SIG-M5 (cell line): Measurements from ENCODE around the gene BDP1.
"Not testable (repeated sequence)": the region's sequence is repeated elsewhere in the genome, so short reads cannot be mapped to it uniquely, and the experiment has no call there.

Experiments
- DNase-seq: peaks from one replicate; lab custom pipeline; 2025; lab: John Stamatoyannopoulos, UW

BDP1 gene

DNA sequence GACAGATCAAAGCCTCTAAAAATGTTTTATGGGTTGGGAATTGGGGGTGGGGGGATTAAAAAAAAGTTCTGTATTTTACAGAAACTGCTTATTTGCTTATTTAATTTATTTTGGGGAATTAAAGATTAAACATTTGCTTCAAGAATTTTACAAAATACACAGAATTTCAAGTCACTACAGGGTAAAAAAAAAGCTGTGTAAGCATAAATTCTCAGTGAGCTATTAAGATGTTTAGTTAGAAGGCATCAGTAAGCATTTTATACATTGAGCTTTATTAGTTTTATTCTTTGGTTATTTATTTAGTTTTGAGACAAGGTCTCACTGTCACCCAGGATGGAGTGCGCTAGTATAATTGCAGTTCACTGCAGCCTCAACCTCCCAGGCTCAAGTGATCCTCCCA is 5.2 kb downstream of the BDP1 start:
- DNase-seq: no peak

DNA sequence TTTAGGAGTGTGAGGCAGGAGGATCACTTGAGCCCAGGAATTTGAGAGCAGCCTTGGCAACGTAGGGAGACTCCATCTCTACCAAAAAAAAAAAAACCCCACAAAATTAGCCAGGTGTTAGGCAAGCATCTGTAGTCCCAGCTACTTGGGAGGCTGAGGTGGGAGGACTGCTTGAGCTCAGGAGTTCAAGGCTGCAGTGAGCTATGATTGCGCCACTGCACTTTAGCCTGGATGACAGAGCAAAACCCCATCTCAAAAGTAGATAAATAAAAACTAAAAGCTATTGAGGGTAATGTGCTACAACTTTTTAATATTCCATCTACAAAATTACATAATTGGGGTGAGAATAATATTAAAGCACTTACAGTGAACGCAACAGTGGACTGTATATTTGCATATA is 5.9 kb downstream of the BDP1 start:
- DNase-seq: no peak

DNA sequence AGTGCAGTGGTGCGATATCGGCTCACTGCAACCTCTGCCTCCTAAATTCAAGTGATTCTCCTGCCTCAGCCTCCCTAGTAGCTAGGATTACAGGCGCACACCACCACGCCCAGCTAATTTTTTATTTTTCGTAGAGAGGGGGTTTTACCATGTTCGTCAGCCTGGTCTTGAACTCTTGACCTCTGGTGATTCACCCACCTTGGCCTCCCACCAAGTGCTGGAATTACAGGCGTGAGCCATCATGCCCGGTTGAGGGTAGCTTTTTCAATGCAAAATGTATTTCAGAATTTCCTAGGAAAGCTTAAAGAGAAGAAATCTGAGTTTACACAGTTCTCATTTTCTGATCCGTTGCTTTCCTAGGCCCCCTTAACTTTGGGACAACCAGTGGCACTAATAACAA is 15.7 kb downstream of the BDP1 start:
- DNase-seq: no peak

DNA sequence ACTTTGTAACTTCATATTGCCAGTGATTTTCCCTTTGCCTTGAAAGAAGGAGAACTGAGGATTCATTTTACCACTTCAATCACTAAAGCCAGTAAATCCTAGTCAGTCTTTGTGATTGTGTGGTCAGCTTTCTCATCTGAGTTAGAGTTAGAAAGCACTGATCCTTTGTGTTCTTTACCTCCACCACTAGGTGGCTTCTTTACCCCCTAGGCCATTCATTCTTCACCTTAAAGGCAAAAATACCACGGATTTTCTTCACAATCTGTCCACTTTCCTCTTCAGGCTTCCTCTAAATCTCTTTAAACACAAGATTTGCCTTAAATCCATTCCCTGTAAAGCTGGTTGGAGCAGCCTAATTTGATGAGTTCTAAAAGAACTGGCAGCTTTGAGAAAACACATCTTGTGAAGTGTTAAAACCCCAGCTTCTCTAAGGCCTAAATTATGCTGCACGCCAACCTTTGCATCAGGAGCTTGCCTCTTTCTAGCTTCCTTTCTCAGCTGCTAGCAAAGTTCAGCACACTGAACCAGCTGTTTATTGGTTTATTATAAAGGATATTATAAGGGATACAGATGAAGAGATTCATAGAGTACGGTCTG is 20.4 kb downstream of the BDP1 start:
- DNase-seq: no peak

DNA sequence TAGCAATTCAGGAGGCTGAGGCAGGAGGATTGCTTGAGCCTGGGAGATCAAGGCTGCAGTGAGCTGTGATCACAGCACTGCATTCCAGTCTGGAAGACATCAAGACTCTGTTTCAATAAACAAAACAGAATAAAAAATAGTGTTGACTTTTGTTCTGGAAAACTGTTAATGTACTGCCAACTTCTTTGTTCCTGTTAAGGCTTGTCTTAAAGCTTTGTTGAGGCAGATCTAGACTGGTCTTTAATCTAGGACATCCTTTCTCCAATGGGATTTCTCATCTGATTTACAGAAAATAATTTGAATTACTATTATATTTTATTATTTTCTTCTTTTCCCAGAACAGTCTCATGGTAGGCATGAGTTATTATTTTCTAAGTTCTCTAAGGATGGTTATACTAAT is 26.0 kb downstream of the BDP1 start:
- no peak for DNase-seq

DNA sequence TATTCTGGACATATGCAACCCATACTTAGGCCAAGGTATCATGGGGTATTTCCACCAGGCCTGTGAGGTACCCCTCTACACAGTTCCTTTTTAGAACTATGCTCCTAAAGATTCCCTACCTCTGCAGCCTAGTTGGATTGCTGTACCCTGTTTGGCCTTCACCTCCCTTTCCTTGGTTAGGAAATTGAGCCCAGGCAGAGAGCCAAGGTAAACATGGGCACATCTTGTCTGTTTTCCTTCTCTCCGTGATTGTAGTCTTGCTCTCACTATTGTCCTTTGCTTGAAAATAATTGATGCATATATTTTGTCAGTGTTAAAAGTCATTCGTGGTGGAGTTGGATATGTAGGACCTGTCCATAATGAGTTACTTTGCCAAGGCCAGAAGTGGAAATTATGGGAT is 26.7 kb downstream of the BDP1 start:
- DNase-seq: no peak

DNA sequence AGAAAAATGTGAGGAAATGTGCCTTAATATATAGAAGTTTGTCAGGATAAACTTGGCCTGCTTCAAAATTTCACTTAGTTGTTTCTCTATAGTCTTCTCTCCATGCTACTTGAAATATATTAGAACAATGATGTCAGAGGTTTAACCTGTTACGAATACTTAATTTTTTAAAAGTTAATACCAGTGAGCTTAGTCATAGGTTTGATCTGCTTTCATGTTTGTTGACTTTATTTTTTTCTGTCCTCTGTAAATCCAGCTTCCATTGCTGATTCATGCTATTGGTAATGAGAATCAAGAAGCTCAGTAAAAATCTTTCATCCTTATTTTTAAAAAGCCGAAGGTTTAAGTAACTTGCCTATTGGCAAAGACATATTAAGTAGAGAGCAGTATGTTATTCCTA is 27.9 kb downstream of the BDP1 start:
- DNase-seq: no peak

DNA sequence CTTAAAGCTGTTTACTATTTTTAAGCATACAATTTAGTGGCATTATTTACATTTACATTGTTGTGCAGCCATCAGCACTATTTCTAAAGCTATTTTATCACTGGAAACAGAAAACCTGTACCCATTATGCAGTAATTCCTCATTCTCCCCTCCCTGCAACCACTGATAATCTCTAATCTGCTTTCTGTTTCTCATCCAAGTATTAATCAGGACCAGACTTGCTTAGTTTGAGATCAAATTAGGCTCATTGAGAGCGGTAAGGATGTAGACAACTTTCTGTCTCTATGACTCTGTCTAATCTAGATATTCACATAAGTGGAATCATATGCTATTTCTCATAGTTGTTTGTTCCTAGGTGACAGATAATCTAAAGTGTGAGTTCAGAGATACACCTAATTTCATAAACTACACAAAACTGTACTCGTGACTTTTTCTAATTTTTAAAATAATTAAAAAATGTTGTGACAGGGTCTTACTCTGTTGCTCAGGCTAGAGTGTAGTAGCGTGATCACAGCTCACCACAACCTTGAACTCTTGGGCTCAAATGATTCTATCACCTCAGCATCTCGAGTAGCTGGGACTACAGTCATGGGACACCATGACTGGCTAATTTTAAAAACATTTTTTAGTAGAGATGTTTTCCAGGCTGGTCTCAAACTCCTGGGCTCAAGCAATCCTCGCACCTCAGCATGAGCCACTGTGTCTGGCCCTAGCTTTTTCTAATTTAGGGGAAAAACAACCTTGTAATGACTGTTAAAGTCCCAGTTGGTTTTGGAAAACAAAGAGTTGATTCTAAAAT is 37.6 kb downstream of the BDP1 start:
- no peak for DNase-seq

DNA sequence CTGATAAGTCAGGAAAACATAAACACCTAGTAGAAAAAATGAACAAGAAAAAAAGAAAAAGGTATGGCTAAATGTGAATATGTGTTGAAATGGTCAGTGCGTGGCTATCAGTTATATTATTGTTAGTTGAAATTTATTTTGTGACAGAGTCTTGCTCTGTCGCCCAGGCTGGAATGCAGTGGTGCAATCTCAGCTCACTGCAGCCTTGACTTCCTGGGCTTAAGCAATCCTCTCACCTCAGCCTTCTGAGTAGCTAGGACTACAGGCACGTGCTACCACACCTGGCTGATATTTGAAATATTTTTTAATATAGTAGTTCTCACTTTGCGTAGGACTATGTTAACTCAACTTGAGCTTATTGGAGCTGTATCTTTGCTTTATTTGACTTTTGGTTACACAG is 38.8 kb downstream of the BDP1 start:
- not testable (repeated sequence) for DNase-seq

DNA sequence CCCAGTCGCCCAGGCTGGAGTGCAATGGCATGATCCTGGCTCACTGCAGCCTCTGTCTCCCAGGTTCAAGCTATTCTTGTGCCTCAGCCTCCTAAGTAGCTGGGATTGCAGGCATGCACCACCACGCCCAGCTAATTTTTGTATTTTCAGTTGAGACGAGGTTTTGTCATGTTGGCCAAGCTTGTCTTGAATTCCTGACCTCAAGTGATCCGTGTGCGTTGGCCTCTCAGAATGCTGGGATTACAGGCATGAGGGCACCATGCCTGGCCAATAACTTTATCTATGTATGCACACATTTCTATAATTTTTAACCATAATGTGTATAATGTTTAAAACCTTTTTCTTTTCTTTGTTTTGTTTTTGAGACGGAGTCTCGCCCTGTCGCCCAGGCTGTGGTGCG is 43.3 kb downstream of the BDP1 start:
- DNase-seq: not testable (repeated sequence)

DNA sequence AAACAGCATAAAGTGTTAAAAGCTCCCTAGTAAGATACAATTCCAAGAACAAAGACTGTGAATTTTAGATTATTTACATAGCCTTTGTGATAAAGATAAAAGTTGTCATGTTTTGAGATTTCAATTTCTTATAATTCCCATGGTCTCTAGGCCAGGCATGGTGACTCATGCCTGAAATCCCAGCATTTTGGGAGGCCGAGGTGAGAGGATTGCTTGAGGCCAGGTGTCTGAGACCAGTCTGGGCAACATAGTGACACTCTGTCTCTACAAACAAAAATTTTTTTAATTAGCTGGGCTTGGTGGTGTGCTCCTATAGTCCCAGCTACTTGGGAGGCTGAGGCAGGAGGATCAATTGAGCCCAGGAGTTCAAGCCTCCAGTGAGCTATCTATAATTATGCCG is 48.1 kb downstream of the BDP1 start:
- DNase-seq: no peak

DNA sequence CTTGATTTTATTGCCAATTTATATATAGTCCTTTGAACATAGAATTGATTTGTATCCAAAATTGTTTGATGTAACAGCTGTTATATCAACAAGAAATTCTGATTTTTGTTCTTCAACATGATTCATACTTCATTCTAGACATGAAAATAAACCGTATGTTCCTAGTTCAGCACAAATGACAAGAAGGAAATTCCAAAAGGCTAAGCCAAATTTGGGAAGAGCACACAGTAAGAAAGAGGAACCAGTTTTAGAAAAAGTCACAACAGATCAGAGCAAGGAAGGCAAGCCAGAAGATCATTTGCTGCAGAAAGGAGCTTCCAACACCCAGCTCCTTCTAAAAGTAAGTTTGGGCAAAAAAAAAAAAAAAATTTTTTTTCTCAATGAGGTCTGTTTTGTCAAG is 66.7 kb downstream of the BDP1 start:
- no peak for DNase-seq

DNA sequence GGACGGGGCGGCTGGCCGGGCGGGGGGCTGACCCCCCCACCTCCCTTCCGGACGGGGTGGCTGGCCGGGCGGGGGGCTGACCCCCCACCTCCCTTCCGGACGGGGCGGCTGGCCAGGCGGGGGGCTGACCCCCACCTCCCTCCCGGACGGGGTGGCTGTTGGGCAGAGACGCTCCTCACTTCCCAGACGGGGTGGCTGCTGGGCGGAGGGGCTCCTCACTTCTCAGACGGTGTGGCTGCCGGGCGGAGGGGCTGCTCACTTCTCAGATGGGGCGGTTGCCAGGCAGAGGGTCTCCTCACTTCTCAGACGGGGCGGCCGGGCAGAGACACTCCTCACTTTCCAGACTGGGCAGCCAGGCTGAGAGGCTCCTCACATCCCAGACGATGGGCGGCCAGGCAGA is 70.2 kb downstream of the BDP1 start:
- not testable (repeated sequence) for DNase-seq

DNA sequence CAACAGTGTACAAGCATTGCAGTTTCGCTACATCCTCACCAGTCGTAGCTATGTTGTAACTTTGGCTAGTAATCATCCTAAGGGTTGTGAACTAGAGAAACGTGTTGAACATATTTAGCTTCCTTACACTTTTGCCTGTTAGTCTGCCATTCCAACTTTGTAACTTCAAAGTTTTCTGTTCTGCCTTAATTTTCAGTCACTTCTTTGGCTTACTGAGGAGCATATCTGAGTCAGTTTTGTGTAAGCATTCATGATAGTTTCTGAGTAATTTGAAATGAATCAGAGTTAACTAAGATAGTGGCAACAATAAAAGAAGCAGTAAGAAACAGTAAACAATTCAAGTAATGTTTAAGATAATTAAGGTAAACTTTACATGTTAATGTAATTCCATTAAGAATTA is 72.8 kb downstream of the BDP1 start:
- DNase-seq: no peak

DNA sequence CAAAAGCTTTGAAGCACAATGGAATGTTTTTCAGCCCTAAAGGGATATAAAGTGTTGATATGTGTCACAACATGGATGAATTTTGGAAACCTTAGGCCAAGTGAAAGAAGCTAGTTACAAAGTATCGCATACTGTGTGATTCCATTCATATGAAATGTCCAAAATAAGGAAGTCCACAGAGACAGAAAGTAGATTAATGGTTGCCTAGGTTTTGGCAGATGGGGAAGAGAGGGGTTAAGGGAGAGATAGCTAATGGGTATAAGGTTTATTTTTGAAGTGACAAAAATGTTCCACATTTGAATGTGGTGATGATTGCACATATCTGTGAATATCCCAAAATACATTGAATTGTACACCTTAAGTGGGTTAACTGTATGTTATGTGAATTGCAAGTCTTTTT is 74.2 kb downstream of the BDP1 start:
- no peak for DNase-seq

DNA sequence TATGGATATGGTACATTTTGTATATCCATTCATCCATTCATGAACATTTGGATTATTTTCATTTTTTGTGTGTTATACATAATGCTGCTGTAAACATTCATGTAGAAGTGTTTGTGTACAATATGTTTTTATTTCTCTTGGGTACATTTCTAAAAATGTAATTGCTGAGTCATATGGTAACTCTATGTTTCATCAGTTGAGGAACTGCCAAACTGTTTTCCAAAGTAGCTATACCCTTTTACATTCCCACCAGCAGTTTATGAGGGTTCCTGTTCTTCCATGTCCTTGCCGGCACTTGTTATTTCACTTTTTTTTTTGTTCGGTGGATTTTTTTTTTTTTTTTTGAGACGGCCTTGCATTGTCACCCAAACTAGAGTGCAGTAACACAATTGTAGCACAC is 77.7 kb downstream of the BDP1 start:
- no peak for DNase-seq

DNA sequence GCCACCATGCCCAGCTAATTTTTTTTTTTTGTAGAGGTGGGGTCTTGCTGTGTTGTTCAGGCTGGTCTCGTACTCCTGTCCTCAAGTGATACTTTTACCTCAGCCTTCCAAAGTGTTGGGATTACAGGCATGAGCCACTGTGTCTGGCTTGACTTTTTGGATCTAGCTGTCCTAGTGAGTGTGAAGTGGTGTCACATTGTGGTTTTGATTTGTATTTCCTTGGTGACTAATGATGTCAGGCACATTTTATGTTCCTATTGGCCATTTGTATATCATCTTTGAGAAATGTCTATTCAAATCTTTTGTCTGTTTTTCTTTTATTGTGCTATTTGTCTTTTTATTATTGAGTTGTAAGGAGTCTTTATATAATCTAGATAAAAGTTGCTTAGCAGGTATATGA is 78.2 kb downstream of the BDP1 start:
- DNase-seq: no peak

DNA sequence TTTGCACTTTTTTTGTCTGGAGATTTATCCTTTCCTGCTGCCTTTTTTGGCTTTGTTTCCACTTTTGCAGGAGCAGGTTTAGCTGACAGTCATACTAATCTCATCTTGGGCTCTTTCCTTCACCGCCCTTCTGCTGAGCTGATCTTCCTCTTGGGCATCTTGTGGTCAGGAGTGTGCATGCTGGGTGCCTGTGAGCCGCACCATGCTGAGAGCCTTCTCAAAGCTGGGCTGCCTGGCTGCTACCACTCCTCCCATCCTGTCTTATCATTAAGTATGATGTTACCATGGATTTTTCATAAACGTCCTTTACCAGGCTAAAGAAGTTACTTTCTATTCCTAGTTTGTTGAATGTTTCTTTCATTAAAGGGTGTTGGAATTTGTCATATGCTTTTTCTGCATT is 82.2 kb downstream of the BDP1 start:
- DNase-seq: no peak

DNA sequence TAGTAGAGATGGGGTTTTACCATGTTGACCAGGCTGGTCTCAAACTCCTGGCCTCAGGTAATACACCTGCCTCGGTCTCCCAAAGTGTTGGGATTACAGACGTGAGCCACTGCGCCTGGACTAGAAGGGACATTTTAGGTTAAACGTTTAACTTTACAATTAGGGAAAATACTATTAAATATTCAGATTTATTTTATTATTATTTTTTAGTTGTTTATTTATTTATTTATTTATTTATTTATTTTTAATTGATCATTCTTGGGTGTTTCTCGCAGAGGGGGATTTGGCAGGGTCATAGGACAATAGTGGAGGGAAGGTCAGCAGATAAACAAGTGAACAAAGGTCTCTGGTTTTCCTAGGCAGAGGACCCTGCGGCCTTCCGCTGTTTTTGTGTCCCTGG is 95.4 kb downstream of the BDP1 start:
- not testable (repeated sequence) for DNase-seq

DNA sequence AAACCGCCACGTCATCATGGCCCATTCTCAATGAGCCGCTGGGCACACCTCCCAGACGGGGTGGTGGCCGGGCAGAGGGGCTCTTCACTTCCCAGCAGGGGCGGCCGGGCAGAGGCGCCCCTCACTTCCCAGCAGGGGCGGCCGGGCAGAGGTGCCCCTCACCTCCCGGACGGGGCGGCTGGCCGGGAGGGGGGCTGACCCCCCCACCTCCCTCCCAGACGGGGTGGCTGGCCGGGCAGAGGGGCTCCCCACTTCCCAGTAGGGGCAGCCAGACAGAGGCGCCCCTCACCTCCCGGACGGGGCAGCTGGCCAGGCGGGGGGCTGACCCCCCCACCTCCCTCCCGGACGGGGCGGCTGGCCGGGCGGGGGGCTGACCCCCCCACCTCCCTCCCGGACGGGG is 96.1 kb downstream of the BDP1 start:
- not testable (repeated sequence) for DNase-seq

DNA sequence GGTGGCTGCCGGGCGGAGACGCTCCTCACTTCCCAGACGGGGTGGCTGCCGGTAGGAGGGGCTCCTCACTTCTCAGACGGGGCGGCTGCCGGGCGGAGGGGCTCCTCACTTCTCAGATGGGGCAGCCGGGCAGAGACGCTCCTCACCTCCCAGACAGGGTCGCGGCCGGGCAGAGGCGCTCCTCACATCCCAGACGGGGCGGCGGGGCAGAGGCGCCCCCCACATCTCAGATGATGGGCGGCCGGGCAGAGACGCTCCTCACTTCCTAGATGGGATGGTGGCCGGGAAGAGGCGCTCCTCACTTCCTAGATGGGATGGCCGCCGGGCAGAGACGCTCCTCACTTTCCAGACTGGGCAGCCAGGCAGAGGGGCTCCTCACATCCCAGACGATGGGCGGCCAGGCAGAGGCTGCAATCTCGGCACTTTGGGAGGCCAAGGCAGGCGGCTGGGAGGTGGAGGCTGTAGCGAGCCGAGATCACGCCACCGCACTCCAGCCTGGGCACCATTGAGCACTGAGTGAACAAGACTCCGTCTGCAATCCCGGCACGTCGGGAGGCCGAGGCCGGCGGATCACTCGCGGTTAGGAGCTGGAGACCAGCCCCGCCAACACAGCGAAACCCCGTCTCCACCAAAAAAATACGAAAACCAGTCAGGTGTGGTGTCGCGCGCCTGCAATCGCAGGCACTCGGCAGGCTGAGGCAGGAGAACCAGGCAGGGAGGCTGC is 96.7 kb downstream of the BDP1 start:
- DNase-seq: not testable (repeated sequence)

DNA sequence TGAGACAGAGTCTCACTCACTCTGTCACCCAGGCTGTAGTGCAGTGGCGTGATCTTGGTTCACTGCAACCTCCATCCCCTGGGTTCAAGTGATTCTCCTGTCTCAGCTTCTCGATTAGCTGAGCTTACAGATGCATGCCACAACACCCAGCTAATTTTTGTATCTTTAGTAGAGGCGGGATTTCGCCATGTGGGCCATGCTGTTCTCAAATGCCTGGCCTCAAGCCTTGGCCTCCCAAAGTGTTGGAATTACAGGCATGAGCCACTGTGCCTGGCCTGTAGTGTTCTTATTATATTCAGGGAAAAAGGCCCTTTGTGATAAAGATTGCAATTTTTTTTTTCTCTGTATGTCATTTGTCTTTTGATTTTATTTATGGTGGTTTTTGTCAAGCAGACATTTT is 107.7 kb downstream of the BDP1 start:
- DNase-seq: no peak

DNA sequence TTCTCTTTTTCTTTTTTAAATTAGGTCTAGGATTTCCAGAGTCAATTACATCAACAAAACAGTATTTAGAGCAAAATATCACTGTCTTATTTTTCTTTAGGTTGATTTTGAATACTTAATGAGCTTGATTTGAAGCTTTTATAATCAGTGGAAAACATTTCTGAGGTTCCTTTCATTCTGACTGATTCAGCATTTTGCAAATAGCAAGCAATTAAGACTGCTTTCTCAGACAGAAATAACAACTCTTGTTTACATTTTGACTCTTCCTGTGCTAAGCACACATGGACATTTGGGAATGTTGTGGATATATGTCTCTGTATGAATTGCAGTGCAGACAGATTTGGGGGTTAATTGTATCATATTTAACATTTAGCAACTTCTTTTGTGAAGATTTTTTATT is 109.4 kb downstream of the BDP1 start:
- DNase-seq: no peak
